GM21717 (cell line): Measurements from ENCODE around the gene MYO19.
"Not testable (repeated sequence)": the region's sequence is repeated elsewhere in the genome, so short reads cannot be mapped to it uniquely, and the experiment has no call there.

ENCODE experiments used
- ATAC-seq: cut with Tn5 transposase; IDR thresholded peaks from one replicate; pipeline ENCODE4 v1.9.1; 2021; ENCODE audit warnings: mild to moderate bottlenecking, moderate library complexity; ENCODE audit not compliant: unreplicated experiment

MYO19 gene

GRCh38 chr17:36468903-36469635, 65.6 kb downstream of the MYO19 start:
- ATAC-seq: no peak

GRCh38 chr17:36464765-36465088, 69.9 kb downstream of the MYO19 start:
- ATAC-seq: no peak

GRCh38 chr17:36463916-36464764, 70.5 kb downstream of the MYO19 start:
- ATAC-seq: no peak

- ATAC-seq: no peak
Observed at GRCh38 chr17:36461330-36462110, 73.1 kb downstream of the MYO19 start.

- ATAC-seq: no peak
Observed at GRCh38 chr17:36460265-36460937, 74.3 kb downstream of the MYO19 start.

- no peak for ATAC-seq
Observed at GRCh38 chr17:36459601-36460000, 75.1 kb downstream of the MYO19 start.

GRCh38 chr17:36459045-36459444, 75.6 kb downstream of the MYO19 start:
- ATAC-seq: no peak

- ATAC-seq: not testable (repeated sequence)
Observed at GRCh38 chr17:36457701-36458100, 77.0 kb downstream of the MYO19 start.

- ATAC-seq: not testable (repeated sequence)
Observed at GRCh38 chr17:36452888-36453287, 81.8 kb downstream of the MYO19 start.

GRCh38 chr17:36449997-36450396, 84.7 kb downstream of the MYO19 start:
- ATAC-seq: not testable (repeated sequence)
